Caco-2 (cell line): ENCODE results near the gene TRIM39. TPM values are rescaled to one million over a fixed set of nuclear protein-coding genes. Genes with fewer than 3 reads are reported as not detected.

Experiments
- BruUV-seq: library from RNA; stranded (reverse); fragments of 400-500 nt; replicated peaks from 2 replicates; lab custom pipeline; 2021; lab: Mats Ljungman, UMichigan
- CTCF ChIA-PET: fragments of 300-600 bp; sonication (Branson Sonifier 250); formaldehyde crosslinking; loops from one replicate; lab custom pipeline; 2022; ENCODE audit warnings: antibody characterized with exemption; lab: Charles Lee
- POLR2A ChIA-PET: fragments of 300-600 bp; sonication (Branson Sonifier 250); formaldehyde crosslinking; loops from one replicate; lab custom pipeline; 2022; ENCODE audit warnings: antibody characterized with exemption; lab: Charles Lee
- DNase-seq, 2 experiments: peaks; one replicate each; pipeline versions ENCODE4 v3.0.0 to v3.0.0-alpha.2; 2020 to 2022
- H3K27me3 ChIP-seq: replicated peaks from 2 replicates; pipeline ENCODE4 v1.6.0; 2011; ENCODE audit warnings: low read length; ENCODE audit not compliant: control insufficient read depth, insufficient read depth
- H3K36me3 ChIP-seq: 2 replicates; pipeline ENCODE4 v1.5.1; 2011; ENCODE audit warnings: low read length; ENCODE audit not compliant: control insufficient read depth, insufficient read depth
- H3K4me1 ChIP-seq: fragments of 250-450 bp; sonication (Bioruptor Pico); 2 replicates; pipeline ENCODE4 v1.5.1; 2020; ENCODE audit warnings: mild to moderate bottlenecking
- H3K4me3 ChIP-seq: 2 replicates; pipeline ENCODE4 v1.5.1; 2011; ENCODE audit warnings: low read depth, mild to moderate bottlenecking, control low read depth, low read length
- H3K9me3 ChIP-seq: fragments of 250-450 bp; sonication (Bioruptor Pico); 2 replicates; pipeline ENCODE4 v1.5.1; 2020; ENCODE audit warnings: mild to moderate bottlenecking, moderate library complexity
- H3K27ac Mint-ChIP-seq: one replicate; pipeline ENCODE4 v1.8.0; 2022; ENCODE audit warnings: mixed read lengths; ENCODE audit not compliant: unreplicated experiment
- H3K27me3 Mint-ChIP-seq: one replicate; pipeline ENCODE4 v1.8.0; 2022; ENCODE audit warnings: mixed read lengths; ENCODE audit not compliant: insufficient read depth, unreplicated experiment
- H3K36me3 Mint-ChIP-seq: one replicate; pipeline ENCODE4 v1.8.0; 2022; ENCODE audit warnings: mild to moderate bottlenecking, mixed read lengths; ENCODE audit not compliant: insufficient read depth, unreplicated experiment
- H3K4me1 Mint-ChIP-seq: one replicate; pipeline ENCODE4 v1.8.0; 2022; ENCODE audit warnings: low read depth, mixed read lengths; ENCODE audit not compliant: unreplicated experiment
- H3K4me3 Mint-ChIP-seq: one replicate; pipeline ENCODE4 v1.8.0; 2022; ENCODE audit warnings: mild to moderate bottlenecking, moderate library complexity, mixed read lengths; ENCODE audit not compliant: unreplicated experiment
- H3K9me3 Mint-ChIP-seq: one replicate; pipeline ENCODE4 v1.8.0; 2022; ENCODE audit warnings: mixed read lengths; ENCODE audit not compliant: unreplicated experiment
- intact Hi-C: fragments of 100-400 bp; cut with micrococcal nuclease; formaldehyde crosslinking; loops from one replicate; pipeline ENCODE4 v1.10.0; 2022; ENCODE audit not compliant: unreplicated experiment
- total RNA-seq: library from RNA; stranded (reverse); gene quantifications from 2 replicates; pipeline ENCODE4 v1.2.3, GENCODE V29; 2022
- TF ChIP-seq, protein P1 (sequence below), 2 experiments: fragments of 200-600 bp in 1 of 2; IDR thresholded peaks; 1 replicate in 1 of 2; 2 replicates in 1 of 2; pipeline versions ENCODE4 v1.5.1 to v1.8.0; 2011 to 2022; ENCODE audit warnings: antibody characterized with exemption in 1 of 2, control low read depth in 1 of 2, inconsistent platforms in 1 of 2, low read depth in 1 of 2, low read length in 1 of 2, mild to moderate bottlenecking in 1 of 2, moderate library complexity in 1 of 2; ENCODE audit not compliant: insufficient read depth in 1 of 2, severe bottlenecking in 1 of 2, unreplicated experiment in 1 of 2

TRIM39 gene
- total RNA-seq, 1 experiment from 2014 or later: 14.5 TPM

DNA sequence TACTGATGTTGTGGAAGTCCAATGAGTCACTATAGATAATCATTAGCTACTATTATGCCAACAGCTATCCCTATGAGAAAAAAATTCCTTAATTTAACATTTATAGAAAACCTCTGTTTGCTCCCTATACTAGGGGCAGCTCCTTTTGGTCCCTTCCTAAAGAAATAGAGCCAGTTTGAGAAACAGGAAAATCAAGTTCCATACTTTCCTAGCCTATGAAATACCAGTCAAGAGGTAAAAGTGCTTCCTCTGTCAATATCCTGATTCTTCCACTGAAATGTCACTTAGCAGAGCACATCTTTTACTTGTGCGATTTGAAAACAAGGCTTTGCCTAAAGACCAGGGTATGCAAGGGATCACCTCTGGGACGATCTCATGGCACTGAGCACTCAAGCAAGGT, 14.5 kb upstream of the TRIM39 start:
- DNase-seq: no peak
- Mint-ChIP-seq H3K4me3 (no peak overlapping the region), H3K4me1 (peaks cover 7% of the 10 kb centered on the region), H3K9me3 (no peaks in the 10 kb centered on the region), H3K27ac (no peak overlapping the region), H3K36me3 (peaks cover 38% of the 10 kb centered on the region), H3K27me3 (no peaks in the 10 kb centered on the region)
- ChIA-PET POLR2A (interaction anchor here (0.6 kb wide), 1 partner anchor 29 kb away, joined by 4 read pairs; no protein-coding TSS in a partner anchor), CTCF (no interaction called here)
- intact Hi-C loops: no loop called here
- TF ChIP-seq, protein P1, sequence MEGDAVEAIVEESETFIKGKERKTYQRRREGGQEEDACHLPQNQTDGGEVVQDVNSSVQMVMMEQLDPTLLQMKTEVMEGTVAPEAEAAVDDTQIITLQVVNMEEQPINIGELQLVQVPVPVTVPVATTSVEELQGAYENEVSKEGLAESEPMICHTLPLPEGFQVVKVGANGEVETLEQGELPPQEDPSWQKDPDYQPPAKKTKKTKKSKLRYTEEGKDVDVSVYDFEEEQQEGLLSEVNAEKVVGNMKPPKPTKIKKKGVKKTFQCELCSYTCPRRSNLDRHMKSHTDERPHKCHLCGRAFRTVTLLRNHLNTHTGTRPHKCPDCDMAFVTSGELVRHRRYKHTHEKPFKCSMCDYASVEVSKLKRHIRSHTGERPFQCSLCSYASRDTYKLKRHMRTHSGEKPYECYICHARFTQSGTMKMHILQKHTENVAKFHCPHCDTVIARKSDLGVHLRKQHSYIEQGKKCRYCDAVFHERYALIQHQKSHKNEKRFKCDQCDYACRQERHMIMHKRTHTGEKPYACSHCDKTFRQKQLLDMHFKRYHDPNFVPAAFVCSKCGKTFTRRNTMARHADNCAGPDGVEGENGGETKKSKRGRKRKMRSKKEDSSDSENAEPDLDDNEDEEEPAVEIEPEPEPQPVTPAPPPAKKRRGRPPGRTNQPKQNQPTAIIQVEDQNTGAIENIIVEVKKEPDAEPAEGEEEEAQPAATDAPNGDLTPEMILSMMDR (IDR thresholded peaks at IDR 0.05; ENCODE audit: insufficient read depth in 1 of 2, low read depth in 1 of 2, low read length in 1 of 2, severe bottlenecking in 1 of 2, unreplicated experiment in 1 of 2): no peak
- Histone ChIP-seq H3K36me3 (no peaks in the 10 kb centered on the region), H3K4me1 (no peaks in the 10 kb centered on the region), H3K9me3 (no peaks in the 10 kb centered on the region), H3K27me3 (no peaks in the 10 kb centered on the region), H3K4me3 (no peak overlapping the region)
- BruUV-seq: no TSS peak

DNA sequence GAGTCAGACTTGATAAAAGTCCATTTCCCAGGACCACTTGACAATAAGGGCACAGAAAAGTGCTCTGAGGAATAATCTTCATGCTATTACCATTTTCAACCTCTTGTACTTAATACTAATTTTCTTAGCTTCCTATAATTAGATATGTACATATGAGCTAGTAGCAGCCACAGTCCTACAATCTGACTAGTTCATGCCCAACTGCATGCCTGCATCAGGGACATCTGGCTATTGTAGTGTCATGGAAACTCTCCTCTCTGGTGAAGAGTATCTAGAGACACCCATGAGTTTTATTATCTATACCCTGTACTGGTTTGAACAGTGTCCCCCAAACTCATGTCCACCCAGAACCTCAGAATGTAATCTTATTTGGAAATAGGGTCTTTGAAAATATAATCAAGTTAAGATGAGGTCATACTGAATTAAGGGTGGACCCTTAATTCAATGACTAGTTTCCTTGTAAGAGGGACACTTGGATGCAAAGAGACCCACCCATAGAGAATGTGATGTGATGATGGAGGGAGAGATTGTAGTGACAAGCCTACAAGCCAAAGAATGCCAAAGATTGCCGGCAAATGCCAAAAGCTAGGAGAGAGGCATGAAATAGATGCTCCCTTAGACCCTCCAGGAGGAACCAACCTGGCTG, 13.9 kb upstream of the TRIM39 start:
- Histone ChIP-seq H3K4me1 (no peaks in the 10 kb centered on the region), H3K36me3 (no peaks in the 10 kb centered on the region), H3K4me3 (no peak overlapping the region), H3K9me3 (no peaks in the 10 kb centered on the region), H3K27me3 (no peaks in the 10 kb centered on the region)
- peaks cover 7% of the 10 kb centered on the region for H3K4me1 Mint-ChIP-seq
- no peaks in the 10 kb centered on the region for H3K9me3 Mint-ChIP-seq
- H3K27me3 Mint-ChIP-seq: no peaks in the 10 kb centered on the region
- ChIA-PET POLR2A (no interaction called here), CTCF (no interaction called here)
- no TSS peak for BruUV-seq
- DNase-seq: no peak
- H3K4me3 Mint-ChIP-seq: no peak overlapping the region
- intact Hi-C loops: no loop called here
- H3K36me3 Mint-ChIP-seq: peaks cover 42% of the 10 kb centered on the region
- no peak overlapping the region for H3K27ac Mint-ChIP-seq
- TF ChIP-seq, protein P1 (IDR thresholded peaks at IDR 0.05; ENCODE audit: insufficient read depth in 1 of 2, low read depth in 1 of 2, low read length in 1 of 2, severe bottlenecking in 1 of 2, unreplicated experiment in 1 of 2): no peak

DNA sequence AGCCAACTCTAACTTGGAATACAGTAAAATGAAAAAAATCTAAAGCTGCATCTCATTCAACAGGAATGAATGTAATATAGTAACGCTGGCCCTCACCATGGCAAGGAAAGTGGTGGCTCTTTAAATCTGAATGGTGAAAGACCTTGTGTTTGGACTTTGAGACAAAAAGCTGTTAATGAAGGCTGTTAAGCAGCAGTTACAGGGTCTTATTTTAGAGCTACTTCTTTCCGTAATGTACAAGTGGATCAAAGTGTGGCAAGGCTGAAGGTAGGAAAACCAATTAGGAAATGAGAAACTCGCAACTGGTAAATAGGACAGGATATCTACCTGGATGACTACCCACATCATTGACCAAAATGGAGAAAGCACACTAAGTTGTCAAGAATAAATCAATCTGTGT, 11.6 kb upstream of the TRIM39 start:
- intact Hi-C loops: no loop called here
- Histone ChIP-seq H3K9me3 (no peaks in the 10 kb centered on the region), H3K36me3 (no peaks in the 10 kb centered on the region), H3K27me3 (no peaks in the 10 kb centered on the region), H3K4me3 (no peak overlapping the region), H3K4me1 (no peaks in the 10 kb centered on the region)
- TF ChIP-seq, protein P1 (IDR thresholded peaks at IDR 0.05; ENCODE audit: insufficient read depth in 1 of 2, low read depth in 1 of 2, low read length in 1 of 2, severe bottlenecking in 1 of 2, unreplicated experiment in 1 of 2): no peak
- Mint-ChIP-seq H3K9me3 (no peaks in the 10 kb centered on the region), H3K27me3 (no peaks in the 10 kb centered on the region), H3K27ac (no peak overlapping the region), H3K4me3 (no peak overlapping the region), H3K4me1 (peaks cover 7% of the 10 kb centered on the region), H3K36me3 (peaks cover 27% of the 10 kb centered on the region)
- BruUV-seq: no TSS peak
- DNase-seq: no peak
- ChIA-PET CTCF (no interaction called here), POLR2A (no interaction called here)
